HL-60 (cell line): ENCODE results near the gene PTCHD1.

Experiments
- POLR2AphosphoS5 ChIP-seq: IDR thresholded peaks from 2 replicates; pipeline ENCODE4 v1.6.1; 2012; ENCODE audit warnings: low read depth
- REST ChIP-seq: IDR thresholded peaks from 2 replicates; pipeline ENCODE4 v1.6.1; 2012; ENCODE audit warnings: low read depth; ENCODE audit not compliant: insufficient replicate concordance

- no peak for TF ChIP-seq POLR2AphosphoS5
- TF ChIP-seq REST = no peak
Measured at GRCh38 chrX:23332888-23333821, 1.5 kb upstream of the PTCHD1 start.
